GM12878 (cell line): ENCODE measurements around the gene ARFRP1. TPM values are rescaled to one million over a fixed set of nuclear protein-coding genes. Genes with fewer than 3 reads are reported as not detected.
A peak's percentile ranks its signal among the peaks of the same experiment; 100 is the strongest.

Experiments
- ESRRA ChIP-seq: IDR thresholded peaks from 2 replicates; pipeline ENCODE4 v1.6.1; 2012; ENCODE audit warnings: mild to moderate bottlenecking, low read length, improper control_type of control experiment
- KDM1A ChIP-seq: fragments of 200-600 bp; sonication (generic); IDR thresholded peaks from 2 replicates; pipeline ENCODE4 v1.6.1; 2016; ENCODE audit warnings: borderline replicate concordance
- KLF5 ChIP-seq: fragments of 450-650 bp; IDR thresholded peaks from 2 replicates; pipeline ENCODE4 v1.6.1; 2014; ENCODE audit warnings: mild to moderate bottlenecking; ENCODE audit not compliant: partially characterized antibody
- MTA3 ChIP-seq: IDR thresholded peaks from 2 replicates; pipeline ENCODE4 v1.6.1; 2012; ENCODE audit warnings: low read length, inconsistent platforms, borderline replicate concordance
- MXI1 ChIP-seq: fragments of 150-350 bp; IDR thresholded peaks from 2 replicates; pipeline ENCODE4 v1.6.1; 2011; ENCODE audit warnings: low read depth, mild to moderate bottlenecking, inconsistent platforms, low read length, improper control_type of control experiment
- NBN ChIP-seq: fragments of 450-650 bp; IDR thresholded peaks from 2 replicates; pipeline ENCODE4 v1.6.1; 2016
- NR2C2 ChIP-seq: IDR thresholded peaks from 2 replicates; pipeline ENCODE4 v1.6.1; 2011; ENCODE audit warnings: borderline replicate concordance, low read depth; ENCODE audit not compliant: control insufficient read depth, insufficient read length
- PAX8 ChIP-seq: fragments of 450-650 bp; IDR thresholded peaks from 2 replicates; pipeline ENCODE4 v1.6.1; 2017; ENCODE audit warnings: mild to moderate bottlenecking, moderate library complexity
- PML ChIP-seq: IDR thresholded peaks from 2 replicates; pipeline ENCODE4 v1.6.1; 2012; ENCODE audit warnings: low read length, inconsistent platforms
- PRDM15 ChIP-seq: fragments of 450-650 bp; formaldehyde crosslinking; IDR thresholded peaks from 2 replicates; pipeline ENCODE4 v1.4.0; 2020; ENCODE audit warnings: mild to moderate bottlenecking, moderate library complexity
- RAD21 ChIP-seq: IDR thresholded peaks from 2 replicates; pipeline ENCODE4 v1.6.1; 2011; ENCODE audit warnings: mild to moderate bottlenecking, low read depth, low read length, moderate library complexity; ENCODE audit not compliant: insufficient read depth
- RBBP5 ChIP-seq: fragments of 200-600 bp; sonication (generic); conservative IDR thresholded peaks from 2 replicates; pipeline ENCODE4 v1.6.1; 2016
- RELB ChIP-seq: fragments of 450-650 bp; IDR thresholded peaks from 2 replicates; pipeline ENCODE4 v1.6.1; 2017; ENCODE audit warnings: low read depth, mild to moderate bottlenecking, moderate library complexity
- RUNX3 ChIP-seq: IDR thresholded peaks from 2 replicates; pipeline ENCODE4 v1.6.1; 2012; ENCODE audit warnings: low read length, inconsistent platforms
- SP1 ChIP-seq: IDR thresholded peaks from one replicate; pipeline ENCODE4 v1.6.1; 2011; ENCODE audit warnings: low read depth, low read length
- USF2 ChIP-seq: IDR thresholded peaks from 2 replicates; pipeline ENCODE4 v1.6.1; 2011; ENCODE audit warnings: low read depth, low read length, improper control_type of control experiment, borderline replicate concordance
- ZBTB11 ChIP-seq: fragments of 450-650 bp; formaldehyde crosslinking; IDR thresholded peaks from 2 replicates; pipeline ENCODE4 v1.5.0; 2022; ENCODE audit warnings: mild to moderate bottlenecking, missing genetic modification characterization
- ZSCAN29 ChIP-seq: fragments of 450-650 bp; IDR thresholded peaks from 2 replicates; pipeline ENCODE4 v1.6.1; 2017; ENCODE audit warnings: mild to moderate bottlenecking, moderate library complexity
- polyA plus RNA-seq, 11 experiments: library from polyadenylated mRNA; depleted of rRNA in 4 of 11; unstranded in 6 of 11; stranded (reverse) in 5 of 11; fragments of >200 nt; fragmentation: Nextera tagmentation in 4 of 11; fragmentation: Illumina TruSeq in 1 of 11; extraction: Ambion mirVana in 4 of 11; extraction: Trizol in 1 of 11; gene quantifications; 1 replicate in 1 of 11; 2 replicates in 10 of 11; pipeline versions ENCODE4 v1.2.1 to v1.2.3, GENCODE V29; 2011 to 2016; ENCODE audit warnings: inconsistent platforms in 2 of 11, missing spikeins in 2 of 11, low read depth in 1 of 11
- total RNA-seq, 4 experiments: library from RNA; depleted of rRNA in 3 of 4; stranded (reverse); fragments of >200 nt in 3 of 4; fragmentation: Illumina TruSeq in 1 of 4; extraction: Trizol in 1 of 4; gene quantifications; 2 replicates each; pipeline versions ENCODE4 v1.2.1 to v1.2.3, GENCODE V29; 2013 to 2021

Gene ARFRP1
- total and polyA plus RNA-seq, 10 of the 15 experiments (the other 5 are each of a cell fraction or from before 2014, with no cell fraction given): 0.37 to 71.7 (median 34.6) TPM

- TF ChIP-seq ZBTB11 (CRISPR knock-in tag): no peak
- TF ChIP-seq KDM1A: no peak
- TF ChIP-seq RUNX3: peak; percentile 66
- TF ChIP-seq SP1: no peak
- TF ChIP-seq PRDM15 (CRISPR knock-in tag): no peak
- peak; percentile 73; the same call in 1 of the 2 replicates for TF ChIP-seq MXI1
- TF ChIP-seq RAD21: 0 out of 2 replicates have a peak, but pooled peaks have one; percentile 19
- TF ChIP-seq USF2: no peak
- TF ChIP-seq KLF5: no peak
- TF ChIP-seq RELB: no peak
- no peak for TF ChIP-seq RBBP5
- TF ChIP-seq PAX8: no peak
- peak; percentile 86 for TF ChIP-seq NR2C2
- no peak for TF ChIP-seq MTA3
- TF ChIP-seq PML: no peak
- TF ChIP-seq ESRRA: peak; percentile 55; the same call in 1 of the 2 replicates
- TF ChIP-seq ZSCAN29: 0 out of 2 replicates have a peak, but pooled peaks have one; percentile 19
- TF ChIP-seq NBN: no peak
Observed at GRCh38 chr20:63707558-63708300, at the start of gene ARFRP1, which contains the start of gene ZGPAT (continued).
